Cardiac muscle cell (in vitro differentiated cells and primary cell): ENCODE data around the gene ZNF783. TPM values are rescaled to one million over a fixed set of nuclear protein-coding genes. Genes with fewer than 3 reads are reported as not detected.
"Not testable (repeated sequence)": the region's sequence is repeated elsewhere in the genome, so short reads cannot be mapped to it uniquely, and the experiment has no call there.

ENCODE experiments used
- DNase-seq, 2 donors: peaks; one replicate each; pipeline versions ENCODE4 v3.0.0 to v3.0.0-alpha.2; 2010 to 2017; ENCODE audit warnings: low read depth in 1 of 2, low spot score in 1 of 2
- H3K27ac ChIP-seq: fragments of 200-600 bp; sonication (generic); 2 replicates; pipeline ENCODE4 v1.5.1; 2016
- H3K27me3 ChIP-seq: fragments of 200-600 bp; sonication (generic); 2 replicates; pipeline ENCODE4 v1.6.0; 2016; ENCODE audit warnings: control low read depth
- H3K36me3 ChIP-seq: fragments of 200-600 bp; sonication (generic); 2 replicates; pipeline ENCODE4 v1.5.1; 2016; ENCODE audit warnings: control low read depth
- H3K4me1 ChIP-seq: fragments of 200-600 bp; sonication (generic); 2 replicates; pipeline ENCODE4 v1.8.1; 2017; ENCODE audit warnings: low read depth, mild to moderate bottlenecking, mixed run types
- H3K4me3 ChIP-seq: fragments of 200-600 bp; sonication (generic); 2 replicates; pipeline ENCODE4 v1.5.1; 2016; ENCODE audit warnings: mild to moderate bottlenecking
- H3K9me3 ChIP-seq: fragments of 200-600 bp; sonication (generic); 2 replicates; pipeline ENCODE4 v1.5.1; 2017; ENCODE audit warnings: low read depth, mild to moderate bottlenecking, control low read depth
- CTCF ChIP-seq: IDR thresholded peaks from 2 replicates; pipeline ENCODE4 v1.5.1; 2012; ENCODE audit warnings: low read depth, mild to moderate bottlenecking, low read length
- polyA plus RNA-seq: library from polyadenylated mRNA; unstranded; fragments of >200 nt; fragmentation: Nextera tagmentation; extraction: Ambion mirVana; gene quantifications from 2 replicates; pipeline ENCODE4 v1.2.1, GENCODE V29; 2016
- total RNA-seq: library from RNA; depleted of rRNA; stranded (reverse); fragments of >200 nt; gene quantifications from 2 replicates; pipeline ENCODE4 v1.2.3, GENCODE V29; 2016

Gene ZNF783
- total and polyA plus RNA-seq, 2 experiments from 2014 or later = 12.8 to 26.4 TPM

DNA sequence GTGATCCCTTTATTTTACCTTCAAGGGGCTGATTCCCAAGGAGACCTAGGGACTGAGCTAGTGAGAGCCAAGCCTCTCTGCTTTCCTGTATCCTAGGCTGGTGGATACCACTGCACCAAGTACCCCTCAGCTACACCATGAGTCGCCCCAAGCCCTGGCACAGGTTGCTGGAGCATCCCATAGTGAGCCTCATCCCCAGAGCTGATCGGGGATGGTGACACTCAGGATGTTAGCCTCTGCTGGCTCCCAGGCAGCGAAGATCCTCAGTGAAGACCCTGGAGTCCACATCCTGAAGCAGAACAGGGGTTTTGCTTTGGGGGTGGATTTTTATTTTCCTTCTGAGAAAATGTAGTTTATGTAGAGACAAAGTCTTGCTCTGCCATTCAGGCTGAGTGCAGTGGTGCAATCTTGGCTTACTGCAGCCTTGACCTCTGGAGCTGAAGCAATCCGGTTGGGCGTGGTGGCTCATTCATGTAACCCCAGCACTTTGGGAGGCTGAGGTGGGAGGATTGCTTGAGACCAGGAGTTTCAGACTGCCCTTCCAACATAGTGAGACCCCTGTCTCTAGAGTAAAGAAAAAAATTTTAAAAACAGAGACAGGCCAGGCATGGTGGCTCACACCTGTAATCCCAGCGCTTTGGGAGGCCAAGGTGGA, 35.0 kb upstream of the ZNF783 start:
- Histone ChIP-seq H3K27ac (no peak overlapping the region), H3K36me3 (peaks cover 3% of the 10 kb centered on the region), H3K4me3 (no peak overlapping the region), H3K9me3 (no peaks in the 10 kb centered on the region), H3K4me1 (no peaks in the 10 kb centered on the region), H3K27me3 (no peaks in the 10 kb centered on the region)
- TF ChIP-seq CTCF = no peak
- DNase-seq = peak in 1 of 2 donors; percentile 21

DNA sequence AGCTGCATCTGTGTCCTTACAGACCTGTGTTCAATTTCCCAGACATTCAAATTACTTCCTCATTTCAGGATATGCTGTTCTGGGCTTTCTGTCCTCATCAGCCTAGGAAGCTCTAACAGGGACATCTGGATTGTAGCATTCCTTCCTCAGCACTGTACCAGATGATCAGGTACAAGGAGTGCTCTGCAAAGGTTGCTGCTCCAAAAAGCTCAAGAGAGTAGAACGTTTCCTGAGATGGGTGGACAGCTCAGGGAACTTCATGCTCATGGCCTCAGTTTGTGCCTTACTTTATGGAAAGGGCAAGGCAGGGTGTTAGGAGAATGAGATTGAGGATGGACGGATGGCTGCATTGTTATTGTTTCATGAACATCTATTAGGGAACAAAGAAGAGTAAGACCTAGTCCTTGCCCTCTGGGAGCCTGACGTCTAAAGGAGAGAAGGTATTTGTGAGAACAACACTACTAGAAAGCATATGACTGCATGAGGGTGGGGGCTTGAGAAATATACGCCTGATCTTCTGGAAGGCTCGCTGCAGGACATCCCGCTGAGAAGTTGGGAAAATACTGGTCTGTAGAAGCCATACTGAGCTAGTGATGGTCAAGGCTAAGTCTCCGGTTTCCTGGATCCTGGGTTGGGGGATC, 33.0 kb upstream of the ZNF783 start:
- Histone ChIP-seq H3K36me3 (peaks cover 3% of the 10 kb centered on the region), H3K27me3 (no peaks in the 10 kb centered on the region), H3K9me3 (no peaks in the 10 kb centered on the region), H3K4me3 (no peak overlapping the region), H3K4me1 (no peaks in the 10 kb centered on the region), H3K27ac (no peak overlapping the region)
- no peak for TF ChIP-seq CTCF
- DNase-seq = no peak

DNA sequence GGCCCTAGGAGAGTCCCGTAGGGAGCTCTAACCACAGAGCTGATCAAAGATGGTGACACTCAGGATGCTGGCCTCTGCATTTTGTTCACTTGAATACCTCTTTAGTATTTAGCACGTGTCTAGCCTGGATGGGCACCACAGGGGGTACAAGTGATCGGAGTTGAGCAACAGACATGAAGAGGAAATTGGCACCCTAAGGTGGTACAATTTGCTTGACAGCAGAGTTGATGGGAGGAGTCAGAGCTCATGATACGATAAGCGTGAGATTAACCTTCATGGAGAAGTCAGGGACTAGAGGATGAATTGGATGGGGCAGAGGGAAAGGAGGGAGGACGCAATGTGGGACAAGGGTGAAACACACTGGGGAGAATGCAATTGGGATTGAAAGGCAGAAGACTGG, 32.5 kb upstream of the ZNF783 start:
- Histone ChIP-seq H3K4me1 (no peaks in the 10 kb centered on the region), H3K36me3 (no peaks in the 10 kb centered on the region), H3K4me3 (no peak overlapping the region), H3K9me3 (no peaks in the 10 kb centered on the region), H3K27me3 (no peaks in the 10 kb centered on the region), H3K27ac (no peak overlapping the region)
- DNase-seq = no peak
- no peak for TF ChIP-seq CTCF

DNA sequence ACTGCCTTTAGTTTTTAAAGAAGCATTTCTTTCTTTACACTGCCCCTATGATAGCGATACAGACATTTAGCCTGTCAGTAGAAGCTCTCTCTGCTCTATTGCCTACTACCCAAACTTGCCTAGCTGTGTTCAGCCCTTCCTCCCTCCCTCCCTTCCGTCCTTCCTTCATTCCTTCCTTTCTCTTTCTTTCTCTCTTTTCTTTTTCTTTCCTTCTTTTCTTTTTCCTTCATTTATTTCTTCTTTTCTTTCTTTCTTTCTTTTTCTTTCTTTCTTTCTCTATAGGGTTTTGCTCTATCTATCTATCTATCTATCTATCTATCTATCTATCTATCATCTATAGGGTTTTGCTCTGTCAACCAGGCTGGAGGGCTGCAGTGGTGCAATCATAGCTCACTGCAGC, 29.6 kb upstream of the ZNF783 start:
- TF ChIP-seq CTCF = no peak
- Histone ChIP-seq H3K4me3 (no peak overlapping the region), H3K9me3 (no peaks in the 10 kb centered on the region), H3K27ac (no peak overlapping the region), H3K4me1 (no peaks in the 10 kb centered on the region), H3K27me3 (peaks cover 7% of the 10 kb centered on the region), H3K36me3 (no peaks in the 10 kb centered on the region)
- DNase-seq = no peak

DNA sequence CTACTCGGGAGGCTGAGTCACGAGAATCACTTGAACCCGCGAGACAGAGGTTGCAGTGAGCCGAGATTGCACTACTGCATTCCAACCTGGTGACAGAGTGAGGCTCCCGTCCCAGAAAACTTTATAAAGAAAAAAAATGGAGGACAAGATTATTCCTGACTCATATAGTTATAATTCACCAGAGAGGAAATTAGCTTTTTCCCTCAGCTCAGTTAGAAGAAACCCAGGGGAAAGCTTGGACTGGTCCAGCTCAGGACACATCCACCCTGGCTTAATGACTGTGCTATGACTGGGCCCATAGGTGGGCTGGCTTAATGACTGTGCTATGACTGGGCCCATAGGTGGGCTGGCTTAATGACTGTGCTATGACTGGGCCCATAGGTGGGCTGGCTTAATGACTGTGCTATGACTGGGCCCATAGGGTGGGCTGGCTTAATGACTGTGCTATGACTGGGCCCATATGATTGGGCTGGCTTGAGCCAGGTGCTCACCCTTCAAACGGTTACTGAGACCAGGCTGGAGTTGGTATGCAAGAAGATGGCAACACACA, 28.3 kb upstream of the ZNF783 start:
- H3K27ac ChIP-seq, H3K9me3 ChIP-seq, H3K36me3 ChIP-seq, H3K4me3 ChIP-seq, H3K4me1 ChIP-seq: not testable (repeated sequence)
- peaks cover 11% of the 10 kb centered on the region for H3K27me3 ChIP-seq
- peak in 1 of 2 donors; percentile 80 for DNase-seq

DNA sequence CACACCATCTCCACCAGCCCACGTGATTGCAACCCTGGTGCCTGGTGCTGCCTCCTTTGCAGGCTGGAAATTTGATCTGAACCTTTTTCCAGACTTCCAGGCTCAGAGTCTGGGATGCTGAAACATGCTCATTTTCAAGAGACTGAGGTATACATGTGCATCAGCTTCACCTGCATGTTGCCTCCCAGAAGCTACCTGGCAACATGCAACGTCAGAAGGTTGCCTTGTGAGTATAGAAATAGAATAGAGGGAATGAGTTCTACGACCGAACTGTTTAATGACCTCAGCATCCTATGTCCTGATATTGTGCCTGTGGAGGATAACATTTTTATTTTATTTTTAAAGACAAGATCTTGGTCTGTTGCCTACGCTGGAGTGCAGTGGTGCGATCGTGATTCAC, 24.5 kb upstream of the ZNF783 start:
- DNase-seq = no peak
- Histone ChIP-seq H3K9me3 (no peaks in the 10 kb centered on the region), H3K4me3 (no peak overlapping the region), H3K36me3 (no peaks in the 10 kb centered on the region), H3K4me1 (peaks cover 5% of the 10 kb centered on the region), H3K27me3 (peaks cover 11% of the 10 kb centered on the region), H3K27ac (no peak overlapping the region)
- TF ChIP-seq CTCF = no peak
